GM19025 (cell line): Measurements from ENCODE around the gene MRPL36.
A peak's percentile ranks its signal among the peaks of the same experiment; 100 is the strongest.

Source experiments
- ATAC-seq: cut with Tn5 transposase; IDR thresholded peaks from one replicate; pipeline ENCODE4 v1.9.1; 2021; ENCODE audit warnings: mild to moderate bottlenecking, low read depth, moderate library complexity; ENCODE audit not compliant: unreplicated experiment

The MRPL36 gene

DNA sequence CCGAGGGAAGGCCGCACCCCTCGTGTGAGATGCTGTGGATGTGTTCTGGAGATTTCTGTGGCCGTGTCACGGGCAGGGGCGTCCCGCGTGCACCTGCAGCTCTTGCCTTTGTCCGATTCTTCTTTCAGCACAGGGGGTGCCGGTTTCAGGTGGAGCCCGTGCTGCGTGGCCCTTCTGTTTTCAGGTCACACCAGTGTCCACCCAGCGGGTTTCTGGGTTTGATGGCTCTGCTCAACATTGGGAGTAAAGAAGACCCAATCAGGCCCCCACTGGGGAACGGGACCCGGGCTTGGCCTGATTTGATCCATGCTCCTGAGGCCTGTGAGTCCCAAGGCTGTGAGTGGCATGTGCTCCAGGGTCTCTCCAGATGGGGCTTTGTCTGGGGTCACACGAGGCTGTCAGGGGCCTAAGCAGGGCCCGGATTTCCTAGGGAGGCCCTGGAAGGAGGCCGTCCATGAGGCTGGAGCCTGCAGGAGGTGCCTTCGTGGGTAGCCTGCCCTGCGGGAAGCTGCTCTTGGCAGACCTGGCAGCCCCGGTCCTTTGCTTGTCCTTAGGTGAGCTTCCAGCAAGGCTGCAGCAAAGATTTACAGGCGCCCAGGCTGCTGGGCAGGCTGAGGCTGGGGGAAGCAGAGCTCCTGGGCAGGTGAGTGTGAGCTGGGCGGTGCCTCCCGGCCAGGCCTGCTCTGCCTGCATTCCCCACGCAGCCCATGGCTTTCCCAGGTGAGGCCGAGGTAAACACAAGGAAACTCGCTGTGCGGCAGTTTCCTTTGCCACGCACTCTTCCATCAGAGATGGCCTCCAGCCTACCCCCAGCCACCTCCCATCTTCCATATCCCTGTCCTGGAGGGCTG, 12.8 kb downstream of the MRPL36 start:
- ATAC-seq: no peak

DNA sequence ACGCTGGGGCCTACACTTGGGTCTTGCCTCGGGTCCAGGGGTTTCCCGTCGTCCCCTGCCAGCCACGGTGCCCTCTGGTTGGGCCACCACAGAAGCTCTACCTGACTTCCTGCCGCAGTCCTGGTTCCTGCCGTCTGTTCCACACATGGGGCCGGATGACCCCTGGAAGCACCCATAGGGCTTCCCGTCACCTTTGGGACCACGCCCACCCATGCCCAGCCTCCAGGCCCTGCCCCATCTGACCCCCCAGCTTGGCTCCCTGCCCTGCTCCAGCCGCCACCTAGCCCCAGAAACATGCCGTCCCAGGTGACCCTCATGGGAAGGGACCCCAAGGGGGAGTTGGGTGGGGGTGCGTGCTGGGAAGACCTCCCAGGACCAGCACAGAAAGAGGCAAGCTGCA, 13.7 kb downstream of the MRPL36 start:
- ATAC-seq: no peak

DNA sequence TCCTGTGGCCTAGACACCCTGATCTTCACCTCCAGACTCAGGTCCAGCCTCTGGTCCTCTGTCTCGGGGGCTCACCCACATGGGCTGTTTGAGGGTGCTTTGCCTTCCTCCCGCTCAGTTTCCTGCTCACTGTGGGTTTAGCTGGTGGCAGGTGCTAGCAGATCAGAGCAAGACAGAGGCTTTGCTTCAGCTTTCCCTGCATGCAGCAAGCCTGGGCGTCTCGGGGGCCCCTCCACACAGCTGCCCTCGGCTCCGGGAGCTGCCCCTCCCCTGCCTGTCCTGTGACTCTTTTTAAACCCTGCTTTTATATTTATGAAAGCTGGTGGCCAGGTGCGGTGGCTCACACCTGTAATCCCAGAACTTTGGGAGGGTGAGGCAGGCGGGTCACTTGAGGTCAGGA, 14.6 kb downstream of the MRPL36 start:
- ATAC-seq: no peak

DNA sequence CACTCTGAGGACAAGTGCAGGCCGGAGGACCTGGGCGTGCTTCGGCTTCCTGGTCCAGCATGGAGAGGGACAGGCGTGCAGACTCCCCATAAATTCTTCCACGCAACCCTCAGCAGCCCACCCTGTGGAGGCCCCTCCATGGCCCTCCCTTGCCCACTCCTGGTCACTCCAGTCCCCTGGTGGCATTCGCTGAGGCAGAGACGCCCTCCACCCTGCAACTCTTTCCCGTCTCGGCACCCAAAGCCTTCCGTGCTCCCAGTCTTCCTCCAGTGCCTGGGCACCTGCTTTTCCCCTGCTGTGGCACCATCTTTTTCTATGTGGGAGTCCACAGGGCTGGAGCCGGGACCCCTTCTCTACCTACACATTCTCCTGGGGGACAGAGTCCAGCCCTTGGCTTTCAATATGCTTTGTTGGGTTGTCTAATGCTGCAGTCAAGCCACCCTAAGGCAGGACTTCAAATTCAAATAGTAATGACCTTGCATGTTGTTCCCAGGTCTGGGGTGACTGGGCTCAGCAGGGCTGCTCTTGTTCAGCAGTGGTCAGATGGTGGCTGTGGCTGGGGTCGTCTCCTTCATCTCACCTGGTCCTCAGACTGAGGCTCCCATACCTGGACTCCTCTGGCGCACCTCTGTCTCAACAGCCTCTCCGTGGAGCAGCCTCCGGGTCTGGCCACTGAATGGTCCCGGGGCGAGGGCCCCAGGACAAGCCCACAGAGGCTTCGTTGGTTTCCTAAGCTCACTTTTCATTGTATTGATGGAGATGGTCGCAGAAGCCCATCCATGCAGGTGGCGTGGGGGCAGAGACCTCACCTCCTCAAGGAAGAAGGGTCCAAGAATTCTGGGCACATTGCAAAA, 15.2 kb downstream of the MRPL36 start:
- no peak for ATAC-seq

DNA sequence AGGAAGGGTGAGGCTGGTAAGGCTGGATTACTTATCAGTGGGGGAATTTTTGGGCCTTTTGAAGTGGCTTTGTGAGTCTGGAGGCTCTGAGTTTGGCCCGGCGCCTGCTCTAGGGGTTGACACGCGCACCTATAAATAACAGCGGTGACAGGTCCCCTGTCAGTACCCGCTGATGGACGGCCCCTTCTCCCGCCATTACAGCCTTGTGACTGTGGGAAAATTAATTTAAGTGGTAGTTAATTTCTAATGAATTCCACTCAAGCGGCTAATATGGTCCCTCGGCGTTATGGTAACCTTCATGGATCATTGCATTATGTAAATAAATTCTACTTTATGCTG, 16.5 kb downstream of the MRPL36 start:
- peak; percentile 73 for ATAC-seq

DNA sequence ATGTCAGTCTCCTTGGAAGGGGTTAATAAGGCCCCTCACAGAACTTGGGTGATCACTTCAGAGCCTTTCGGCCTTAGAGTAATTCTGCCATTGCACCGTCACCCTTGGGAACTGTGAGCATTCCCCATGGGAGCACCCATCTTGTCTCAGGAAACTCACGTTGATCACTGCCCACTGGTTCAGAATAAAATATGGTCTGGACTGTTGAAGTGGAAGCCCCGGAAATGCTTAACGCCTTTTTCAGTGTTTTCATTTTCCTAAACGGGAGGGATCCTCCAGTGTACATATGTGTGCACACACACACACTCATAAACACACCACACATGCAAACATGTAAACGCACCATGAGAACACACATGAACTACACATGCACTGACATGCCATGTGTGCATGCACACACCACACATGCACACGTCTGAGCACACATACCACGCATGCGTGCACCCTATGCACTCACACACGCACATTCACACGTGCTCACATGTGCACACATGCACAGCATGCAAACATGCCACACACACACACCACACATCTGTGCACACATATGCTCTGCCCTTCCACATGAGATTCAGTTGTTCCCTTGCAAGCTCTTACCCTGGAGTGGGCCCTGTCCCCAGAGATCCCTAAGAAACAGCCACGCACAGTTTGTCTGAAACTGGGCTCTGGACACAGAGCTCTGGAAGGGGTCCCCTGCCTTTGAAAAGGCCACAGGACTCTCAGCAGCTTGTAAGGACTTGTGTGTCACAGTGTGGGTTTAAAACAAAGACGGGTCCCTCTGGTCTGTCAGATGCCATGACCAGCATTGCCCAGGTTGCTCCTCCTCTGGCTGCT, 17.0 kb downstream of the MRPL36 start:
- peak; percentile 6 for ATAC-seq

DNA sequence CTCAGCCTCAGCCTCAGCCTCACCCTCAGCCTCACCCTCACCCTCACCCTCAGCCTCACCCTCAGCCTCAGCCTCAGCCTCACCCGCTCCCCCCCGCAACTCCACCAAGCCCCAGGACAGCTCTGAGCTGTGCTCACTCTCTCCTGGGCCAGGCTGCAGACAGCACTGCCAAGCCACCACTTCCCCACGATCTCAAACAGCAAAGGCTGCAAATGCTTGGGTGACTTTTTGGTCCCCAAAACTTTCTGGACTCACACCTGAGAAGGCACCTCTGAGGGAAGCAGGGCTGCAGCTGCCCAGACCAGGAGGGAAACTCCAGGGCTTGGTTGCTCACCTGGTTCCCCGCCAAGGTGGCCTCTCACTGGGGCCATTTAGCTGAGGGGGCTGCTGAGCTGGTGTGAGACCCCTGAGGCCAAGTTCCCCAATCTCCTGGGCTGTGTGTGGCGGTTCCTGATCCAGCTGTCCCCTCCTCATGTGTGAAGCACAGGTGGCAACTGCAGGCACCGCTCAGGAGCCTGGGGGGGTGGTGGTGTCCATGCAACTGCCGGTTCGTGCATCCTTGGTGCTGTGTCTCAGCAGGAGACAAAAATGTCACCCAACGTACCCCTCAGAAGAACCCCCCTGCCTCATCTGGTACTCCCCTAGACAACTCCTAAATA, 17.8 kb downstream of the MRPL36 start:
- no peak for ATAC-seq

DNA sequence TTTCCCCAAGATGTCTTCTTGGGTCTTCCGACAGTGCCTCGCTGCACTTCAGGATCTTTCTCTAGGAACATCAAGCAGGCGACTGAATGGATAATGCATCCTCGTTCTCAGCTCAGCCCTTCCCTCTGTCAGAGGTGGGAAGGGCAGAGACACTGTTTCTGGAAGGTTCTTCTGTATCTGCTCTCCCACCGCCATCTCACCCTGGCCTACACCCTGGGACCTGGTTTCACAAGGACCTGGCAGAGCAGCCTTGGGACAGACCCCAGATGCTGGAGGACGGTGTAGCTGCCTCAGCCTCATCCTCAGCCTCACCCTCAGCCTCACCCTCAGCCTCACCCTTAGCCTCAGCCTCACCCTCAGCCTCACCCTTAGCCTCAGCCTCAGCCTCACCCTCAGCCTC, 18.5 kb downstream of the MRPL36 start:
- ATAC-seq: no peak

DNA sequence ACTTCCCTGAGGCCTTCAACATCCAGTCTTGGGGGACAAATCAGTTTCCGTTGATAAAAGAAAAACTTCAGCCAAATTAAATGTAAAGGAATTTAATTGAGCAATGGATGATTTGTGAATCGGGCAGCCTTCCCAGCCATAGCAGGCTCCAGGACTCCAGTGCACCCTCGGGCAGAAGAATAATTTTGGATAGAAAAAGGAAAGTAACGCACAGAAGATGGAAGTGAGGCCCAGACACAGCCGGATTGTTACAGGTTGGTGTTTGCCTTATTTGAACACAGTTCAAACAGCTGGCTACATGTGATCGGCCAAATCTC, 19.1 kb downstream of the MRPL36 start:
- ATAC-seq: no peak

DNA sequence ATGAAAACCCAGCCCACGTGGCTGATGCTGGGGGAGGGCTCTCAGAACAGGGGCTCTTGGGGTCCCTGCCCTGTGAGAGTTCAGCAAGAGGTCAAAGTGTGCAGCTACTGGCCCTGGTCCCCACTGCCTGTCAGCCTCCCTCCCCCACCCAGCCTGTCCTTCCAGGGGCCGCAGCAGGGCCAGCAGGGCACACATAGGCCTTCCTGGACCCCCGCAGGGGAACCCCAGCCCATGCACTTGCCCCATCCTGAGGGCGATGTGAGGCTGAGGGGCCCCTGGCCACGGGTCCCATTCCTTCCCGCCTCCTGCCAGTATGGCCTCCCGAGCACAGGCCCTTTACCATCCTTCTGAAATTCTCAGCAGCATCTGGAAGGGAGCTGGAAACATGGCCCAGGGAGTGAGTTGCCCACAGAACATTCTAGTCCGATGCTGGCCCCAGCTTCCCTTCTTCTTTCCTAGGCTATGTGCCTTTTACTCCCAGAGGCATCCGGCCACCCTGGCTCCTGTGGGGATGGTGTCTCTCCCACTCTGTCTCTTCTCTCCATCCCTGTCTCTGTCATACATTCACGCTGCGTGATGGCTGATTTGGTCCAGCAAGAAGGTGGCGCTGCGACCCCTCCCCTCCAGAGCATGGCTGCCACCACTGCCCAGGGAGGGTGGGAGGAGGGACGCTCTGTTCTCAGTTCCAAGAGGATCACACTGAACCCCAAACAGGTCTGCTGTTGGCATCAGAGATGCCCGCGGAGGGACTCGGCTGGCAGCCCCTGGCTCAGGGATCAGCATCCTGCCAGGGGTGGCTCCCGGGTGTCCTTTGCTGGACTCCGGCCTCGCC, 19.6 kb downstream of the MRPL36 start:
- ATAC-seq: no peak

DNA sequence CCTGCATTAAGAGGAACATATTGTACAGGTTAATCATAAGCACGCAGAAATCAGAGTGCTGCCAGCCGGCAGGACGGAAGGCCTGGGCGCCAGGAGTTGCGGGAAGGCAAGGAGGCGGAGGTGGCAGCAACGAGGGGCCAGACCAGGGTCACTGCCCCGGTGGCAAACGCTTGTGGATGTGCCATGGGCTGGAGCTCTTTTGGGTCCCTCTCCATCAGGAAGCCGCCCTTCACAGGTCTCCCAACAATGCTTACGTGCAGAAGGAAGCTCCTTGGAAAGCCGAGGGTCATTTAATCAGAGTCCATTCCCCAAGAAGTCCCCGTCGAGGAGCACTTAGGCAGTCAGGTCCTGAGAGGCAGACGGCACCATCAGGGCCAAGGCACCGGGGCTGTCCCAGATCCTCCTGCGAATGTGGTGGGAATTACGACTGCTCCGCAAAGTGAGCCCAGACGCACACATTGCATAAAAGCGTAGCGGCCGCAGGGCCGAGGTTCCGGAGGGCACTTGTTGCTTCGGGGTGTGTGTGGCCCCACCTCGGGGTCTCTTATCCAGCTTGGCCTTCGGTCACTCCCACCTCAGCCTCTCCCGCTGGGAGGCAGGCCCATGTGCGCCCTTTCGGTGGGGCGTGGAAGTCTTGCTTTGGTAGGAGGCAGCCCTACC, 20.5 kb downstream of the MRPL36 start:
- no peak for ATAC-seq

DNA sequence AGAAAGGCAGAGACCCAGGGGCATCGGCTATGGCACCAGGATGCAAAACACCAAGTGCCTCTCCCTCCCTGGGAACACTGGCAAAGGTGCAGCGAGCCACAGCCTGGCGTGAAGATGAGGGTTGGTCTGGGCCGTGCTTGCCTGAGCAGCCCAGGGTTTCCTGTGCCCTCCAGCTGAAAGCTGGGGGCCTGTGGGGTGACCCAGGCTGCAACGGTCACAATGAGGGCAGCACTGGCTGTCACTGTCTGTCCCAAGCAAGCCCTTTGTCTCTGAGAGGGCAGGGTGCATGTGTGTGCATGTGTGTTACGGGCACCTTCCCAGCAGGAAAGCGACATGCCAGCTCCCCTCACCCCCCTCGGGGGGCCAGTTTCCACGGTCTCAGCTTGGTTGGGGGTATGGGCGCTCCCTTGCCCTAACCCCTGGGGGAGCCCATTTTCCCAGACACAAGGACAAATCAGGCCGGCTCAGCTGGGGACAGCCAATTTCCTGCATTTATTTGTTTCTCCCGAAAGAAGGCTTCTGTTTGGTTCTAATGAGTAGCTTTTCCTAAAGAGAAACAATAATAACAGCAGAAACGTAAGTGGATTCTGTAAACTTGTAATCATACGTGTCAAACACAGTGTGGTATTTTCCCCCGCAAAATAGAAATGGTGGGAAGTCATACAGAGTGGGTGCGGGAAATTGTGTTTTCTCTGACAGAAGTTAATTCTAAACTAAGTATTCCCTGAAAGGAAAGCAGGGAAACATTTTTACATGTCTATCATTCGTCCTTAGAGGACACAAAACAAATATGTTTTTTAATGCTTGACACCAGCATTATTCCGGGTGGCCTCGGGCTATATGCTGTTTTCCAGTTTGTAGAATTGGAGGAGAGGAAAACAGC, 21.3 kb downstream of the MRPL36 start:
- ATAC-seq: no peak

DNA sequence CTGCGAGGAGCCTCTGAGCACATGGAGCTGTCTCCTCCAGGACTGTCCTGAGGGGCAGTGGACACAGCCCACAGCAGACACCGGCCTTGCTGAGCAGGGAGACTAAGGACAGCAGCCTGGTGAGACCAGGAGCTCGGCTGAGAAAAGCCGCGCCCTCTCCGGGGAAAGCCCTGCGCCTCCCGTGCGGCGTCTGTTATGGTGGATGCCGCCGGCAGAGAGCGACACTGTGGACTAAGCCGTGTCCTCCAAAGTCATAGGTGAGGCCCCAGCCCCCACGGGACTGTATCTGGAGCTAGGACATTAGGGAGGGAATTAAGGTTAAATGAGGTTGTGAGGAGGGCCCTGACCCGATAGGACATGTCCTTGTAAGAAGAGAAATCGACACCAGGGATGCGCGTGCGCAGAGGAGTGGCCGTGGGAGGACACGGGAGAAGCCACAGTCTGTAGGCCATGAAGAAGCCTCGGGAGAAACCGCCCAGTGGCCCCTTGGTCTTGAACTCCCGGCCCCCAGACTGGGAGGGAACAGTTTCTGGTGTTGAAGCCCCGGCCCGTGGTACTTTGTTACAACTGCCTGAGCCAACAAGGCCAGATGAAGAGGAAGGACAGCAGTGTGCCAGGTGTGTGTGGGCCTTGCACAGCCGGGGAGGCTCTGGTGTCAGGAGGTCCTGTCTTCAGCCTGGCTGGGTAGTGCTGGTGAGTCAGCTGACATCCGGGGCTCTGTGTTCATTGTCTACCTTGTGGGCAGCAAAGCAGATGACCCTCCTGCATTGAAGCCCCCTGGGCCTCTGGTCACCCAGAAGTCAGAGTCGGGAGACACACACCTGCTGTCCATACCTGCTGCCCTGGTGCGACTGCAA, 22.1 kb downstream of the MRPL36 start:
- ATAC-seq: no peak

DNA sequence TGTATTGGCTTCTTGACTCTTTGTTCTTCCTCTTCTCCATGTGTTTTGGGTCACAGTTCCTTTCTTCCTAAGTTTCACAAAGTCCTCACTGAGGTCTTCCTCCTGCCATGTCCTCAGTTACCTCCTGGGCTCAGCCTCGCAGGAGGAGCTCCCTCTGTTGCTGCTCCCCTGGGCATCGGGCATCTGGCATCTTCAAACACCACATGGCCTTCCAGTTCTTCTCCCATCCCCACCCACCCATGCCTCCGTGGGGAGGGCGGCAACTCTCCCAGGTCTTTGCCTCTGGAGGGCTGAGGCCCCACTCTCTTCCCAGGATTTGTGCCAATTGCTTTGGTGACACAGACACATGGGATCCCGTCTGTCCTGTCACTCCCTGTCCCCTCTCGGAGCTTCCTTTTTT, 22.8 kb downstream of the MRPL36 start:
- ATAC-seq: no peak

DNA sequence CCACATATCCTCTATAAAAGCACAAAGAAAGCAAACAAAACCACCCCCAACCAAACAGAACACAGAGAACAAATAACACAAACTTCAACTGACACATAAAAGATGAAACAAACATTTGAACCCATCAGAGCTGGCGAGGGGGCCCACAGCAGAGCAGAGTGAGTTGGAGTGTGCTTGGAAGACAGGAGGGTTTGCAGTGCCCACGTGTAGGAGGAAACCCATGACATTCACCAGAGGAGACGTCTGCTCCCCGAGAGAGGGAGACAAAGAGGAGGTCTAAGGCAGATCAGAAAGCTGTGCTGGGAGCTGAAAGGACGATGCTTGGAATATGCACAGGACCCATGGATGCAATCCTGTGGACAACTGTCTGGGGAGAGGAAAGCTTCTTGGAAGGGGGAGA, 27.0 kb downstream of the MRPL36 start:
- ATAC-seq: no peak

DNA sequence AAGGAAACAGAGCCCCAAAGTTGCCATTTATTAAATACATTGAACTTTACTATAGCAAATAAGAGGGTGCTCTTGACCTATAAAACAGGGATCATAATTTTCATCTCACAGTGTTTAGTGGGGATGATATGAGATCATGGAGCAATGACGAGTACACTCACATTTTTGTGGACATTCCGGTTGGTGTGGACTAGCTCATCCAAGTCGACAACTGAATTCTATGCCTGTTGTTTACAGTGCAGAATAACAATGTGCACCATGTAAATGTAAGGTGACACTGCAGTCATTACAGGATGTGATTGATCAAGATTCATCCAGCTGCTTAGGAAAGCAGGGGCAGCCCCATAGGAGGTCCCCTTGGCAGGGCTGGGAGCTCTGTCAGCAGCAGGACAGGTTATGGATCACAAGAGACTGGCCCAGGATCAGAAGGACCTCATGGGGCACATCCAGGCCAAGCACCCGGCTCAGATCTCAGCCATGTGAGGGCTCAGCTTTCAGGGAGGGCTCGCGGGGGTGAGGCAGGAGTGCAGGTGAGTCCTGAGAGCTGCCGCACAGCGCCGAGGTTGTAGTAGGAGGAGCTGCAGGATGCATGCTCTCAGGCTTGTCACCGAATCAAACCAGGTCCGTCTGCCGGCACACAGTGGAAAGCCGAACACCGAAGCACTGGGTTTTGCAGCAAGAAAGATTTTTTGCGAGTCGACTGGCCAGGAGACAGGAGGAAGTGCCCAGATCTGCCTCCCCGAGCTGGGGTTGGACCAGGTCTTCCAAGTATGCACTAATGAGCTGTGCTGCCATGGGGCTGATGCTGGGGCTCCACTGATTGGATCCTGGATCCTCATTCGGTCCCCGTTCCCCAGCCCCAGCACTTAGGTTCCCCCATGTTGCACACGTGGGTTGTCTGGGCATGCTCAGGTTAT, 28.2 kb downstream of the MRPL36 start:
- ATAC-seq: no peak
